GM06990 (cell line): ENCODE data around the gene IQCK.

Source experiments
- DNase-seq: peaks from one replicate; pipeline ENCODE4 v3.0.0-alpha.2; 2011; ENCODE audit not compliant: insufficient read length; ENCODE audit errors: extremely low read depth
- H3K27me3 ChIP-seq: replicated peaks from 2 replicates; pipeline ENCODE4 v1.6.0; 2011; ENCODE audit warnings: low read length; ENCODE audit not compliant: control insufficient read depth, insufficient read depth
- H3K36me3 ChIP-seq: 2 replicates; pipeline ENCODE4 v1.5.1; 2011; ENCODE audit warnings: low read length; ENCODE audit not compliant: control insufficient read depth, insufficient read depth
- H3K4me3 ChIP-seq: replicated peaks from 2 replicates; pipeline ENCODE4 v1.5.1; 2011; ENCODE audit warnings: low read depth, mild to moderate bottlenecking, control low read depth, low read length
- CTCF ChIP-seq: IDR thresholded peaks from 2 replicates; pipeline ENCODE4 v1.5.1; 2011; ENCODE audit warnings: low read length, control low read depth, mild to moderate bottlenecking, inconsistent platforms; ENCODE audit not compliant: insufficient read depth, poor library complexity, severe bottlenecking

The IQCK gene

GRCh38 chr16:19722981-19723380 lies 4.9 kb downstream of the IQCK start:
- no peaks in the 10 kb centered on the region for H3K27me3 ChIP-seq
- no peak for DNase-seq
- H3K36me3 ChIP-seq: no peaks in the 10 kb centered on the region
- no peak for TF ChIP-seq CTCF
- no peak overlapping the region for H3K4me3 ChIP-seq

- Histone ChIP-seq H3K27me3 (no peaks in the 10 kb centered on the region), H3K4me3 (no peak overlapping the region), H3K36me3 (no peaks in the 10 kb centered on the region)
- DNase-seq: no peak
- TF ChIP-seq CTCF: no peak
Observed at GRCh38 chr16:19728636-19728965, 10.5 kb downstream of the IQCK start.

GRCh38 chr16:19733551-19733950 lies 15.5 kb downstream of the IQCK start:
- H3K4me3 ChIP-seq: no peak overlapping the region
- no peak for DNase-seq
- no peak for TF ChIP-seq CTCF
- H3K36me3 ChIP-seq: no peaks in the 10 kb centered on the region
- no peaks in the 10 kb centered on the region for H3K27me3 ChIP-seq

- no peak overlapping the region for H3K4me3 ChIP-seq
- TF ChIP-seq CTCF: no peak
- no peaks in the 10 kb centered on the region for H3K36me3 ChIP-seq
- DNase-seq: no peak
- H3K27me3 ChIP-seq: no peaks in the 10 kb centered on the region
Observed at GRCh38 chr16:19735074-19735867, 17.2 kb downstream of the IQCK start.

- Histone ChIP-seq H3K27me3 (no peaks in the 10 kb centered on the region), H3K4me3 (no peak overlapping the region), H3K36me3 (no peaks in the 10 kb centered on the region)
- TF ChIP-seq CTCF: no peak
- no peak for DNase-seq
Observed at GRCh38 chr16:19737306-19738038, 19.4 kb downstream of the IQCK start.
